Measurements from ENCODE around the gene MSRB2. TPM values are rescaled to one million over a fixed set of nuclear protein-coding genes. Genes with fewer than 3 reads are reported as not detected.

MSRB2 gene
- total RNA-seq, 1 donor from 2014 or later: 22.2 TPM

GRCh38 chr10:23158370-23158769 is 63.0 kb downstream of the MSRB2 start:
- DNase-seq (ENCODE audit: low read depth): peak; percentile 65

DNA sequence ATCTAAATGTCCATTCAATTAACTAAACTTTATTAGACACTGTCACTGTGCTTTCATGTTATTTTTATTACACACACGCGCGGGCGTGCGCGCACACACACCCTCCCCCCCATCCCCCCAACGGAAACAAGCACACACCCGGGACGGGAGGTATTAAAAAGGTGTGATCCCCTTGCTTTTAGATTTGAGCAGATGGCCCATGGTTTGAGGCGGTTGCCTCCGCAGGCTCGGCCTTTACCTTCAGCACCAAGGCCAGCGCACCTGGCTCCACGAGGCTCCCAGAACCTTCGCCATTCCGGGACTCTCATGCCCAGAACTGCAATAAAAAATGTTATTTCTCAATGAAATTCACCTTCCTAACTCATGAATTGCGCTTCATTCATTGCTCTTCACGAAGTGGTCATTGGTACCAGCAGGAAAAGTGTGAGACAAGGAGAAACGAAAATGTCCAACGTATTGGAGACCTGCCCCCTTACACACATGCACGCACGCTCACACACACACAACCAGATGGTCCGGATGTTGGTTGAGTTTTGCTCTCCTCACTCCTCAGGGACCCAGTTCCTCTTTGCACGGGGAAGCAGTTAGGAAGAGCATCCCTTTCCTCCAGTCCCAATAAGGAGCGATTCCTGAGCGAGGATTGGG is 76.0 kb downstream of the MSRB2 start:
- peak; percentile 45 for DNase-seq (ENCODE audit: low read depth)

Other genes with a start within 250 kb of the MSRB2 start
- not detected in 2 replicates for gene ARMC3, start 167.5 kb upstream of the MSRB2 start, total RNA-seq
- not detected in 2 replicates for gene PTF1A, start 96.7 kb downstream of the MSRB2 start, total RNA-seq
- gene C10orf67, start 249.2 kb downstream of the MSRB2 start, total RNA-seq: not detected in 2 replicates